MCF 10A (cell line): ENCODE data around the gene NPIPB8. TPM values are rescaled to one million over a fixed set of nuclear protein-coding genes. Genes with fewer than 3 reads are reported as not detected.
"Not testable (repeated sequence)": the region's sequence is repeated elsewhere in the genome, so short reads cannot be mapped to it uniquely, and the experiment has no call there.

Source experiments
- BruUV-seq: library from RNA; stranded (reverse); fragments of 400-500 nt; replicated peaks from 2 replicates; lab custom pipeline; 2021; lab: Mats Ljungman, UMichigan
- CTCF ChIA-PET: fragments of 300-600 bp; sonication (Branson Sonifier 250); formaldehyde crosslinking; extraction: SDS; loops from one replicate; lab custom pipeline; 2021; ENCODE audit warnings: antibody characterized with exemption, inconsistent platforms; lab: Yijun Ruan, JAX
- POLR2A ChIA-PET: fragments of 300-600, 350-650 bp; sonication (Branson Sonifier 250); formaldehyde crosslinking; extraction: SDS; loops from one replicate; lab custom pipeline; 2020; ENCODE audit warnings: antibody characterized with exemption, inconsistent platforms; lab: Yijun Ruan, JAX
- DNase-seq: peaks from one replicate; pipeline ENCODE4 v3.0.0-alpha.2; 2018; ENCODE audit not compliant: unreplicated experiment
- H3K27ac Mint-ChIP-seq: one replicate; pipeline ENCODE4 v1.8.0; 2022; ENCODE audit warnings: mild to moderate bottlenecking, low read depth, mixed read lengths; ENCODE audit not compliant: unreplicated experiment
- H3K27me3 Mint-ChIP-seq: one replicate; pipeline ENCODE4 v1.8.0; 2022; ENCODE audit warnings: mixed read lengths; ENCODE audit not compliant: insufficient read depth, unreplicated experiment
- H3K36me3 Mint-ChIP-seq: one replicate; pipeline ENCODE4 v1.8.0; 2022; ENCODE audit warnings: mild to moderate bottlenecking, moderate library complexity, mixed read lengths; ENCODE audit not compliant: insufficient read depth, unreplicated experiment
- H3K4me1 Mint-ChIP-seq: one replicate; pipeline ENCODE4 v1.8.0; 2022; ENCODE audit warnings: mixed read lengths; ENCODE audit not compliant: insufficient read depth, unreplicated experiment
- H3K4me3 Mint-ChIP-seq: one replicate; pipeline ENCODE4 v1.8.0; 2022; ENCODE audit warnings: mild to moderate bottlenecking, moderate library complexity, mixed read lengths; ENCODE audit not compliant: unreplicated experiment
- H3K9me3 Mint-ChIP-seq: one replicate; pipeline ENCODE4 v1.8.0; 2022; ENCODE audit warnings: mixed read lengths; ENCODE audit not compliant: unreplicated experiment
- intact Hi-C: fragments of 100-400 bp; cut with micrococcal nuclease; formaldehyde crosslinking; loops from 2 replicates; pipeline ENCODE4 v1.14.1; 2022
- total RNA-seq: library from RNA; stranded (reverse); gene quantifications from 2 replicates; pipeline ENCODE4 v1.2.3, GENCODE V29; 2022
- TF ChIP-seq, protein P1 (sequence below): fragments of 200-600 bp; IDR thresholded peaks from one replicate; pipeline ENCODE4 v1.8.0; 2022; ENCODE audit warnings: antibody characterized with exemption, mild to moderate bottlenecking; ENCODE audit not compliant: unreplicated experiment

Gene NPIPB8
- total RNA-seq, 1 experiment from 2014 or later: not detected

DNA sequence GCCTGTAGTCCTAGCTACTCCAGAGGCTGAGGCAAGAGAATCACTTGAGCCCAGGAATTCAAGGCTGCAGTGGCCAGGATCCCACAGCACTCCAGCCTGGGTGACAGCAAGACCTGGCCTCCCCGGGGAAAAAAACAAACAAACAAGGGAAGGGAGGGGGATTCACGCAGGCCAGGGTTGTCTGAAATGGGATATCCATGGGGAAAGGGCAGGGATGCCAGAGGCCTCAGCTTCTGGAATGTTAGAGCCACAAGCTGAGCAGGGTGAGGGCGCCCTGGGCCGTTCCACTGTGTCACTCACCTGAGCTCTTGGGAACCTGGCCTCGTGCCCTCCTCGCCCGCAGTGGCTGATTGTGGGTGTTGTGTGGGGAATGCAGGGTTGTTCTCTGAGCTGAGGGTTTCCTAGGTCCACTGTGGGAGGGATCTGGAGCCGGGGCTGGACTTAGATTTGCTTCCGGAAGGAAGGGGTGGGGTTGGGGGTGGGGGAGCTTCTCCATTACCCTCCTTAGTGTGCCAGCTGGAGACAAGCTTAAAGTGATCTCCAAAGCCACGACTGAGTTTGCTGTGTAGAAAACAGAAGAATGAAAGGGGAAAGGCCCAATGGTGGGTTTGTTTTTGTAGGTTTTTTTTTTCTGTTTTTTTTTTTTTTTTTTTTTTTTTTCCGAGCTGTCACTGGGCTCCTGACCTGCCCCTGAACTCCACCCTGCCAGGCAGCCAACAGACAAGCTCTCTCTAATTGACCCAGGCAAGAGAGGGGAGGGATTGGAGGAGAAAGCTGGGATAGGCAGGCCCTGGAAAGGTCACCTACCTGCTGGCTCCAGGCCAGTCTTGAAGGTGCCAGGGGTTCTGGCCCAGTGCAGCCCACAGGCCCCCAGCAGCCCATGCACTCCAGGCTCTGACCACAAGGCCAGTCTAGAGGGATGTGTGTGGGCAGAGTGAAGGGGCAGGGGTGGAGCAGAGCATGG is 28.0 kb upstream of the NPIPB8 start, which contains the start of gene SULT1A1:
Gene SULT1A1, minus strand, starts transcription at position 414 of the 964 bp plus-strand sequence. CDS start 1,189 bp downstream, outside the sequence.
- no peaks in the 10 kb centered on the region for H3K9me3 Mint-ChIP-seq
- TF ChIP-seq, protein P1, sequence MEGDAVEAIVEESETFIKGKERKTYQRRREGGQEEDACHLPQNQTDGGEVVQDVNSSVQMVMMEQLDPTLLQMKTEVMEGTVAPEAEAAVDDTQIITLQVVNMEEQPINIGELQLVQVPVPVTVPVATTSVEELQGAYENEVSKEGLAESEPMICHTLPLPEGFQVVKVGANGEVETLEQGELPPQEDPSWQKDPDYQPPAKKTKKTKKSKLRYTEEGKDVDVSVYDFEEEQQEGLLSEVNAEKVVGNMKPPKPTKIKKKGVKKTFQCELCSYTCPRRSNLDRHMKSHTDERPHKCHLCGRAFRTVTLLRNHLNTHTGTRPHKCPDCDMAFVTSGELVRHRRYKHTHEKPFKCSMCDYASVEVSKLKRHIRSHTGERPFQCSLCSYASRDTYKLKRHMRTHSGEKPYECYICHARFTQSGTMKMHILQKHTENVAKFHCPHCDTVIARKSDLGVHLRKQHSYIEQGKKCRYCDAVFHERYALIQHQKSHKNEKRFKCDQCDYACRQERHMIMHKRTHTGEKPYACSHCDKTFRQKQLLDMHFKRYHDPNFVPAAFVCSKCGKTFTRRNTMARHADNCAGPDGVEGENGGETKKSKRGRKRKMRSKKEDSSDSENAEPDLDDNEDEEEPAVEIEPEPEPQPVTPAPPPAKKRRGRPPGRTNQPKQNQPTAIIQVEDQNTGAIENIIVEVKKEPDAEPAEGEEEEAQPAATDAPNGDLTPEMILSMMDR: no peak
- ChIA-PET CTCF (no interaction called here), POLR2A (no interaction called here)
- no peak within 1 kb of the TSS for H3K4me3 Mint-ChIP-seq
- H3K4me1 Mint-ChIP-seq: no peaks in the 10 kb centered on the region
- H3K27ac Mint-ChIP-seq: no peak within 1 kb of the TSS
- H3K27me3 Mint-ChIP-seq: no peaks in the 10 kb centered on the region
- BruUV-seq: no TSS peak
- H3K36me3 Mint-ChIP-seq: no peaks in the 10 kb centered on the region
- intact Hi-C loops: no loop called here
- DNase-seq: peak; percentile 23

DNA sequence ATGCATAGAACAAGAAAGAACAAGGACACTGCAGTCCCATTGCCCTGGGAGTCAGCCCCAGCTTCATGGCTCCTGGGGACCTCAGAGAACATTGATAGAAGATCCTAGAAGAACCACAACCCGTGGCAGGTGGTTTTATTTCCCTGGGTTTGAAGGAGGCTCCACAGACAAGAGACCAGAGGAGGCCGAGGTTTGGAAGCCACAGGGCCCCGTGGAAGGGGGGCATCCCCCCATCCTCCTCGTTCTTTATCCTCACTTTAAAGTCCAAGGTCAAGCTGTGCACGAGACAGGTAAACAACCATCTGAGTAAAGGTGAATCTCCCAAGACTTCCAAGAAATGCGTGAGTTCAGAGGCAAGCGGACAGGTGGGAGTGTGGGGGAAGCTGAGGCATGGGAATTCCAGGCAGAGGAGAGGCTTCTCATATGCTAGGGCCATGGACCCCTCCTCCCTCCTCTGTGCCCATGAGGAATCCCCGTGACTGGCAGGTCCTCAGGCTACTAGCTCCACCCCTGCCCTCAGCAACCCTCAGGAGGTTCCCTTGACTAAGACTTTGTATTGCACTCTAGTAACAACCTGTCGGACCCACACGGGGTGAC is 27.2 kb upstream of the NPIPB8 start:
- no TSS peak for BruUV-seq
- Mint-ChIP-seq H3K4me3 (no peak overlapping the region), H3K36me3 (no peaks in the 10 kb centered on the region), H3K9me3 (no peaks in the 10 kb centered on the region), H3K4me1 (no peaks in the 10 kb centered on the region), H3K27ac (no peak overlapping the region), H3K27me3 (no peaks in the 10 kb centered on the region)
- TF ChIP-seq, protein P1: no peak
- CTCF ChIA-PET: interaction anchor here (0.6 kb wide), 1 partner anchor 27 kb away, joined by 3 read pairs; no protein-coding TSS in a partner anchor
- DNase-seq: no peak
- intact Hi-C loops: no loop called here
- POLR2A ChIA-PET: no interaction called here

DNA sequence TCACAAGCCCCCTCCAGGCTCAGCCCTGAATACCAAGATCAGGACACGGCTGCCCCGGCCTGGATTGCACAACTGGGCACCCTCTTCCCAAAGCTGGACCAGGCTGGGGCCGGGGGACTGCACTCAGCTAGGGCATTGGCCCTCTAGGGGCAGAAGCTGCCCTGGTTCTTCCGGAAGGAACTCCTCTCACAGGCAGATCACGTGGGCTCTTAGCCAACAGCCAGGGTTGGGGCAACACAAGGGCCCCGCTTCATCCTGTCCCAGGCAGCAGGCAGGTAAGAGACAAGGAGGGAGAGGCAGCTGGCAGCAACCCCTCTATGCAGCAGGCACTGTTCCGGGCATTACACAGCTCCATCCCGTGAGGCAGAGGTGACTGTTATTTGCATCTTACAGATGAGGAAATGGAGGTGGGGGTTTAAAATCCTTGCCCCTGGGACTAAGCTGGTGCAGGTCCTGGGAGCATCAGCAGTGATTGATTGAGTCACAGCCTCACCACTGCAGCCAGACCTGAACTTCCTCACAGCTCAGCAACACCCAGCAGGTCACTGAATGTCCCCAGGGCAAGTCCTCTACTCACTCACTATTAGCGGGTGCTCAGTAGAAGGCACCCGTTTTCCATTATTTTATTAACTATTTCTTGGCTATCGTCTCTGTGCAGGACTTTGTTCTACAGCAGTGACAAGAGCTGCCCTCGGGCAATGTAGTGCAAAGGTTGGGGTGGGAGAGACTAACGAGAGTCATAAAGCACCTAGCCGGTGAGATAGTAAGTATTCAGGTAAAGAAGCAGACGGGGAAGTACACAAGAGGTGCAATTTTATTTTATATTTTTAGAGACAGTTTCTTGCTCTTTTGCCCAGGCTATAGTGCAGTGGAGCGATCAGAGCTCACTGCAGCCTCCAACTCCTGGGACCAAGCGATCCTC is 25.2 kb upstream of the NPIPB8 start:
- H3K27me3 Mint-ChIP-seq, CTCF ChIA-PET, intact Hi-C loops, H3K36me3 Mint-ChIP-seq, H3K9me3 Mint-ChIP-seq, DNase-seq, BruUV-seq, POLR2A ChIA-PET, H3K27ac Mint-ChIP-seq, H3K4me1 Mint-ChIP-seq, H3K4me3 Mint-ChIP-seq: not testable (repeated sequence)

DNA sequence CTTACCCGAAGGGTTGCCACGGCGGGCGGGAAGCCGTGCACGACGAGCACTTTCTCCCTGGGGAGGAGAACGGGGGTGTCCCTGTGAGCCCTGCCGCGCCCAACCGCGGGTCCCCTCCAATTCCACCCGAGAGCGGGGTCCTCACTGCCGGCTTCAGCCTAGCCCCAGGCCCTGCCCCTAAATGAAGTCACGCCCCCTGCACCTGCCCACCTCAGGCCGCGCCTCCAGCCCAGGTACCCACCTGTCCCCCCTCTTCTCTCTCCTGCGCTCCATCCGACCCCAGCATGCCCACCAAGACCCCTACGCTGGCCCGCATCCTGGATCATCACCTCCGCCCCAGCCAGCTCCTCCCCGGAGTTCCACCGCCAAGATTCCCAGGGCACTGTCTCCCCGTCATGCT is 24.0 kb upstream of the NPIPB8 start:
- DNase-seq, H3K36me3 Mint-ChIP-seq, H3K4me3 Mint-ChIP-seq, H3K9me3 Mint-ChIP-seq, H3K4me1 Mint-ChIP-seq, H3K27ac Mint-ChIP-seq, BruUV-seq, intact Hi-C loops, H3K27me3 Mint-ChIP-seq, CTCF ChIA-PET, POLR2A ChIA-PET: not testable (repeated sequence)

DNA sequence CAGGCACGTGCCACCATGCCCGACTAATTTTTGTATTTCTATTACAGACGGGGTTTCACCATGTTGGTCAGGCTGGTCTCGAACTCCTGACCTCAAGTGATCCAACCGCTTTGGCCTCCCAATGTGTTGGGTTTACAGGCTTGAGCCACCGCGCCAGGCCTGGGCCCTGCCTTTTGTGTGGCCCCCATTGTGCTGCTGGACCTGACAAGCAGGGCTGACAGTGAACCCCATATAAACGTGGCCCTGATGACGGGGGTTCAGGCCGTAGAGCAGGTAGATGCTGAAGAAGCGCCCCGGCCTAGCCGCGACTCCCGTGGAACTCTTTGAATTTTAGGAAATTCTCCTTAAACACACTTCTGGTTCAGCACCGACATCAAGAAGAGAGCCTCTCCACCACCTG is 23.3 kb upstream of the NPIPB8 start:
- H3K27me3 Mint-ChIP-seq, POLR2A ChIA-PET, H3K9me3 Mint-ChIP-seq, CTCF ChIA-PET, H3K4me3 Mint-ChIP-seq, BruUV-seq, H3K36me3 Mint-ChIP-seq, H3K27ac Mint-ChIP-seq, intact Hi-C loops, H3K4me1 Mint-ChIP-seq, DNase-seq: not testable (repeated sequence)
